NCI-H2171 treated with DMSO at 0.1 percent for 48 hours (cell line): ENCODE data around the gene CCDC192.
A peak's percentile ranks its signal among the peaks of the same experiment; 100 is the strongest.

Source experiments
- DNase-seq: peaks from one replicate; lab custom pipeline; 2025; lab: John Stamatoyannopoulos, UW

CCDC192 gene

DNA sequence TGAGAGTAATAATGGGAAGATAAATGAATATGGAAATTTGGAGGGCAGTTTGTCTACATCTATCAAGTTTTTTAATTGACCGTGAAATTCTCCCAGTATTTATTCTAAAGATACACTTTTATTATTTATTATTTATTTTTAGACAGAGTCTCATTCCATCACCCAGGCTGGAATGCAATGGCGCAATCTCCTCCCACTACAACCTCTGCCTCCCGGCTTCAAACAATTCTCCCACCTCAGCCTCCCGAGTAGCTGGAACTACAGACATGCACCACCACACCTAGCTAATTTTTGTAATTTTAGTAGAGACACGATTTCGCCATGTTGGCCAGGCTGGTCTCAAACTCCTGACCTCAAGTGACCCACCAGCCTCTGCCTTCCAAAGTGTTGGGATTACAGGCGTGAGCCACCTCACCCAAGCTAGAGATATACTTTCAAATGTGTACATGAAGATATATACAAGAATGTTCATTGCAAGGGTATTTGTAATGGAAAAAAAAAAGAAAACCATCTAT, 282.7 kb downstream of the CCDC192 start:
- DNase-seq = no peak

GRCh38 chr5:127987354-127988145, 284.4 kb downstream of the CCDC192 start:
- no peak for DNase-seq

DNA sequence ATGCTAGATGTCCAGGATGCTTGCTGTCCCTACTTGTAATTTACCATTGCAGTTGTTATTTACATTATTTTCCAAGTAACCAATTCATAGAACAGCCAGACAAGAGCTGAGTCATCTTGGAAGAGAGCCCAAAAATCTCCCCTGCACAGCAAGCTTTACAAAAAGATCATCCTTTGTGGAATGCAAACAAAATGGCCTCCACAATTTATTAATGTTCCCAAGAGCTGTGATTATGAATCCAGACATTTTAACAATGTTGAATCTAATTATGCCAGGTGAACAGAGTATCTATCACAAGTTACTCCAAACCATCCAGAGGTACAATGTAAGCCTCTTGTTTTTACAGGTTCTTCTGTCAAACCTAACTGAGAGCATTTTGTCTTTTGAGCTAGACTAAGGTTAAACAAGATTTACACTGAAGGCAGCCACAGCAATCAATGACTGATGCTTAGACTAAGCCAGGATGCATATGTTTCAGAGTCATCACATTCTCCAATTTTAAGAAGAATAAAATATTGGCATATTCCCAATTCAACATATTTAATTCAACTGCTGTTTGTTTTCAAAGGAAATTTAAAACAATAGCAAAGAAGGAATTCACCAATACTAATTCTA, 285.1 kb downstream of the CCDC192 start:
- peak; percentile 21 for DNase-seq
